Testis (tissue), 3 donors: ENCODE measurements around the gene CRISP1. TPM values are rescaled to one million over a fixed set of nuclear protein-coding genes. Genes with fewer than 3 reads are reported as not detected.
"Not testable (repeated sequence)": the region's sequence is repeated elsewhere in the genome, so short reads cannot be mapped to it uniquely, and the experiment has no call there.

ENCODE experiments used
- DNase-seq: peaks from one replicate; pipeline ENCODE4 v3.0.0-alpha.2; 2019
- H3K27ac ChIP-seq, 2 donors: fragments of 200-600 bp; sonication (generic); one replicate each; pipeline ENCODE4 v1.5.1; 2019
- H3K27me3 ChIP-seq: fragments of 200-600 bp; sonication (generic); one replicate; pipeline ENCODE4 v1.5.1; 2019
- H3K36me3 ChIP-seq: fragments of 200-600 bp; sonication (generic); one replicate; pipeline ENCODE4 v1.5.1; 2017; ENCODE audit warnings: low read depth; ENCODE audit errors: missing control alignments
- H3K4me1 ChIP-seq: fragments of 200-600 bp; sonication (generic); one replicate; pipeline ENCODE4 v1.5.1; 2019
- H3K4me3 ChIP-seq, 2 donors: fragments of 200-600 bp; sonication (generic); one replicate each; pipeline ENCODE4 v1.5.1; 2017 to 2019
- H3K9me3 ChIP-seq: fragments of 200-600 bp; sonication (generic); one replicate; pipeline ENCODE4 v1.5.1; 2017
- POLR2A ChIP-seq: fragments of 450-650 bp; IDR thresholded peaks from one replicate; pipeline ENCODE4 v1.6.1; 2017; ENCODE audit warnings: antibody characterized with exemption, mild to moderate bottlenecking, moderate library complexity
- WGBS, 2 donors: methylation state at CpG; one replicate each; pipeline ENCODE4 v1.1.5; 2018; 5-methylcytosine and 5-hydroxymethylcytosine counted together
- intact Hi-C: fragments of 100-400 bp; cut with DNase I; formaldehyde crosslinking; loops from one replicate; pipeline ENCODE4 v1.15.1; 2023; ENCODE audit warnings: low total_unique reads
- polyA plus RNA-seq: library from polyadenylated mRNA; stranded (reverse); fragments of 350-450 nt; fragmentation: Illumina TruSeq; extraction: RNeasy Lipid Tissue Mini Kit (QIAGEN cat#74804); gene quantifications from one replicate; pipeline ENCODE4 v1.2.3, GENCODE V29; 2014; ENCODE audit warnings: low read depth, low replicate concordance; ENCODE audit not compliant: insufficient read depth
- total RNA-seq, 2 donors: library from RNA; depleted of rRNA; stranded (reverse); fragments of >200 nt; gene quantifications; one replicate each; pipeline ENCODE4 v1.2.3, GENCODE V29; 2016
- TF ChIP-seq, protein P1 (sequence below), 3 experiments: fragments of 450-650 bp in 2 of 3; fragments of 200-600 bp in 1 of 3; sonication (generic) in 1 of 3; IDR thresholded peaks; one replicate each; pipeline ENCODE4 v1.5.1; 2016 to 2019; ENCODE audit warnings: antibody characterized with exemption in 3 of 3, mild to moderate bottlenecking in 2 of 3, moderate library complexity in 1 of 3

Gene CRISP1
- total and polyA plus RNA-seq, 3 donors from 2014 or later = 0.19 to 3.8 (median 0.55) TPM

DNA sequence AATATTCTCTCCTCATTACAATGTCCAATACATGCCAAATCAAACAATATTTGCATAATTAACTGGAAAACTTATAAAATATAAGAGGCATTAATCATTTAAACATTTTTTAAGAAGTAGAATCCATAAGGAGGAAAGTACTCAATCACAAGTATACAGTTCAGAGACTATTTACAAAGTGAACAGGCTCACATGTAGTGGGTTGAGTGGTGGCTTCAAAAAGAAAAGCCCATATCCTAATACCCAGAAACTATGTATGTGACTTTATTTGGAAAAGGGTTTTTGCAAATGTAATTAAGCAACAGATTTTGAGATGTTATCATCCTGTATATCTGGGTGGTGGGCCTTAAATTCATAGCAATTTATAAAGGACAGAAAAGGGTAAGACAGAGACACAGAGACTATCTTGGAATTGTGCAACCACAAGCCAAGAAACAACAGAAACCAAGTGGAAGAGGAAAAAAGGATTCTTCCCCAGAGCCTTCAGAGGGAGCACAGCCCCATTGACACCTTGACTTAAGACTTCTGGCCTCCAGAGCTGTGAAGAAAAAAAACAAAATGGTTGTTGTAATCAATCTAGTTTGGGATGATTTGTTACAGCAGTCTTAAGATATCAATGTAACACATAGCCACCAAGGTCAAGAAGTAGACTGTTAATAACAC, 32.7 kb upstream of the CRISP1 start:
- TF ChIP-seq POLR2A = no peak
- TF ChIP-seq, protein P1, sequence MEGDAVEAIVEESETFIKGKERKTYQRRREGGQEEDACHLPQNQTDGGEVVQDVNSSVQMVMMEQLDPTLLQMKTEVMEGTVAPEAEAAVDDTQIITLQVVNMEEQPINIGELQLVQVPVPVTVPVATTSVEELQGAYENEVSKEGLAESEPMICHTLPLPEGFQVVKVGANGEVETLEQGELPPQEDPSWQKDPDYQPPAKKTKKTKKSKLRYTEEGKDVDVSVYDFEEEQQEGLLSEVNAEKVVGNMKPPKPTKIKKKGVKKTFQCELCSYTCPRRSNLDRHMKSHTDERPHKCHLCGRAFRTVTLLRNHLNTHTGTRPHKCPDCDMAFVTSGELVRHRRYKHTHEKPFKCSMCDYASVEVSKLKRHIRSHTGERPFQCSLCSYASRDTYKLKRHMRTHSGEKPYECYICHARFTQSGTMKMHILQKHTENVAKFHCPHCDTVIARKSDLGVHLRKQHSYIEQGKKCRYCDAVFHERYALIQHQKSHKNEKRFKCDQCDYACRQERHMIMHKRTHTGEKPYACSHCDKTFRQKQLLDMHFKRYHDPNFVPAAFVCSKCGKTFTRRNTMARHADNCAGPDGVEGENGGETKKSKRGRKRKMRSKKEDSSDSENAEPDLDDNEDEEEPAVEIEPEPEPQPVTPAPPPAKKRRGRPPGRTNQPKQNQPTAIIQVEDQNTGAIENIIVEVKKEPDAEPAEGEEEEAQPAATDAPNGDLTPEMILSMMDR (IDR thresholded peaks at IDR 0.05) = no peak
- Histone ChIP-seq H3K9me3 (no peaks in the 10 kb centered on the region), H3K27me3 (no peaks in the 10 kb centered on the region), H3K36me3 (no peaks in the 10 kb centered on the region), H3K4me3 (no peak overlapping the region), H3K27ac (no peak overlapping the region), H3K4me1 (no peaks in the 10 kb centered on the region)
- intact Hi-C loops = no loop called here
- no peak for DNase-seq

- H3K36me3 ChIP-seq, H3K9me3 ChIP-seq, DNase-seq, H3K4me1 ChIP-seq, H3K4me3 ChIP-seq, intact Hi-C loops, H3K27me3 ChIP-seq, H3K27ac ChIP-seq: not testable (repeated sequence)
These were observed 29.2 kb upstream of the CRISP1 start for GRCh38 chr6:49895553-49895952.

GRCh38 chr6:49892280-49892679, 25.9 kb upstream of the CRISP1 start:
- 84 to 94% methylated on average over 3 of the region's 3 CpGs for WGBS, 2 donors
- Histone ChIP-seq H3K4me1 (no peaks in the 10 kb centered on the region), H3K27me3 (no peaks in the 10 kb centered on the region), H3K9me3 (no peaks in the 10 kb centered on the region), H3K27ac (no peak overlapping the region), H3K36me3 (no peaks in the 10 kb centered on the region), H3K4me3 (no peak overlapping the region)
- no peak for DNase-seq
- TF ChIP-seq, protein P1 (IDR thresholded peaks at IDR 0.05) = no peak
- TF ChIP-seq POLR2A = no peak
- intact Hi-C loops = no loop called here

GRCh38 chr6:49890988-49891387, 24.7 kb upstream of the CRISP1 start:
- WGBS, 2 donors = 38 to 68% methylated on average over 7 of the region's 7 CpGs
- no peaks in the 10 kb centered on the region for H3K4me1 ChIP-seq
- no peak overlapping the region for H3K4me3 ChIP-seq
- DNase-seq = no peak
- H3K27me3 ChIP-seq = no peaks in the 10 kb centered on the region
- no peak overlapping the region for H3K27ac ChIP-seq
- no peaks in the 10 kb centered on the region for H3K9me3 ChIP-seq
- no peaks in the 10 kb centered on the region for H3K36me3 ChIP-seq
- intact Hi-C loops = no loop called here
- TF ChIP-seq, protein P1 (IDR thresholded peaks at IDR 0.05) = no peak
- no peak for TF ChIP-seq POLR2A

DNA sequence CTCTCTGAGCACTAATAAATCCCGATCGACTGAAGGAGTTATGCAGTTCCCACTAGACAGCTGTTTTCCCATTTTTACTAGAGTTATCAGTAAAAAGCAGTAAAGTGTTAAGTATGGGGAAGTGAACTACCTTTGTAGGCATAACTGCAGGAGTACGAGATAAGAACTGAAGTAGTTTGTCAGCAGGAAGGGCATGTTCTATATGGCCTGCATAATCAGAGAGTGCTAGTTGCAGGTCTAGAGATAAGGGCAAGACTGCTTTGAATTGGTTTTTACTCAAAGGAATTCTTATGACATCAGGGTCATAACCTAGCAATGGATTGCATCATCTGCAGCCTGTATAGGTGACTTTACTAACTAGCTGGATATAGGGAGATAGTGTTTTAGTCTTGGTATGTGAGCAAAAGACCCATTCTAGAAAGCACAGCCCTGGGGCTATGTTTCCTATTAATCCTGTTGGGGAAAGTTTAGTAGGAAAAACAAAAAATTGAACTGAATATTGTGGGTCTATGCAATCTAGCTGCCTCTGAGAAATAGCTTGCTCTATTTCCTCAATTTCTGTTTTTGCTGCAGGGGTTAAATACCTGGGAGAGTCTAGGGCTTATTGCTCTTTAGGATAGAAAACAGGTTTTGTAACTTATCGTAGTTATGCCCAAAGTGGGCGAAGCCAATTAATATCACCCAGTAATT, 22.6 kb upstream of the CRISP1 start:
- no peak for DNase-seq
- Histone ChIP-seq H3K4me1 (no peaks in the 10 kb centered on the region), H3K36me3 (no peaks in the 10 kb centered on the region), H3K27me3 (no peaks in the 10 kb centered on the region), H3K9me3 (no peaks in the 10 kb centered on the region), H3K4me3 (no peak overlapping the region), H3K27ac (no peak overlapping the region)
- TF ChIP-seq, protein P1 (IDR thresholded peaks at IDR 0.05) = no peak
- TF ChIP-seq POLR2A = no peak
- WGBS, 2 donors = 76 to 83% methylated on average over 5 of the region's 5 CpGs
- intact Hi-C loops = no loop called here
